Measurements from ENCODE around the gene ABHD12B.

Gene ABHD12B

GRCh38 chr14:50865391-50866076 lies 6.3 kb upstream of the ABHD12B start:
- H3K9me3 ChIP-seq (ENCODE audit: control insufficient read depth, low read length) = no peaks in the 10 kb centered on the region
- H3K36me3 ChIP-seq (ENCODE audit: control insufficient read depth, insufficient read depth, low read length) = no peaks in the 10 kb centered on the region
- no peaks in the 10 kb centered on the region for H3K79me2 ChIP-seq
- H3K27ac ChIP-seq = no peak overlapping the region
- TF ChIP-seq, protein P1, sequence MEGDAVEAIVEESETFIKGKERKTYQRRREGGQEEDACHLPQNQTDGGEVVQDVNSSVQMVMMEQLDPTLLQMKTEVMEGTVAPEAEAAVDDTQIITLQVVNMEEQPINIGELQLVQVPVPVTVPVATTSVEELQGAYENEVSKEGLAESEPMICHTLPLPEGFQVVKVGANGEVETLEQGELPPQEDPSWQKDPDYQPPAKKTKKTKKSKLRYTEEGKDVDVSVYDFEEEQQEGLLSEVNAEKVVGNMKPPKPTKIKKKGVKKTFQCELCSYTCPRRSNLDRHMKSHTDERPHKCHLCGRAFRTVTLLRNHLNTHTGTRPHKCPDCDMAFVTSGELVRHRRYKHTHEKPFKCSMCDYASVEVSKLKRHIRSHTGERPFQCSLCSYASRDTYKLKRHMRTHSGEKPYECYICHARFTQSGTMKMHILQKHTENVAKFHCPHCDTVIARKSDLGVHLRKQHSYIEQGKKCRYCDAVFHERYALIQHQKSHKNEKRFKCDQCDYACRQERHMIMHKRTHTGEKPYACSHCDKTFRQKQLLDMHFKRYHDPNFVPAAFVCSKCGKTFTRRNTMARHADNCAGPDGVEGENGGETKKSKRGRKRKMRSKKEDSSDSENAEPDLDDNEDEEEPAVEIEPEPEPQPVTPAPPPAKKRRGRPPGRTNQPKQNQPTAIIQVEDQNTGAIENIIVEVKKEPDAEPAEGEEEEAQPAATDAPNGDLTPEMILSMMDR (IDR thresholded peaks at IDR 0.05) = no peak
- H3K4me2 ChIP-seq (ENCODE audit: low read length) = no peak overlapping the region
- no peaks in the 10 kb centered on the region for H3K4me1 ChIP-seq
- peak overlapping the region; percentile 47 for H2AFZ ChIP-seq
- H3K27me3 ChIP-seq (ENCODE audit: control insufficient read depth, insufficient read depth, low read length) = no peaks in the 10 kb centered on the region
- no peak overlapping the region for H3K4me3 ChIP-seq (ENCODE audit: low read depth, low read length)
- H3K9ac ChIP-seq = no peak overlapping the region

- H3K79me2 ChIP-seq = no peaks in the 10 kb centered on the region
- TF ChIP-seq, protein P1 (IDR thresholded peaks at IDR 0.05) = no peak
- no peaks in the 10 kb centered on the region for H3K27me3 ChIP-seq (ENCODE audit: control insufficient read depth, insufficient read depth, low read length)
- H3K4me1 ChIP-seq = peaks cover 5% of the 10 kb centered on the region
- H3K4me3 ChIP-seq (ENCODE audit: low read depth, low read length) = no peak overlapping the region
- no peaks in the 10 kb centered on the region for H3K9me3 ChIP-seq (ENCODE audit: control insufficient read depth, low read length)
- H3K27ac ChIP-seq = no peak overlapping the region
- H3K4me2 ChIP-seq (ENCODE audit: low read length) = no peak overlapping the region
- no peak overlapping the region for H3K9ac ChIP-seq
- no peak overlapping the region for H2AFZ ChIP-seq
- H3K36me3 ChIP-seq (ENCODE audit: control insufficient read depth, insufficient read depth, low read length) = no peaks in the 10 kb centered on the region
Measured at GRCh38 chr14:50871228-50871627, 625 bp upstream of the ABHD12B start.

GRCh38 chr14:50874757-50875156 lies 2.9 kb downstream of the ABHD12B start:
- no peaks in the 10 kb centered on the region for H3K36me3 ChIP-seq (ENCODE audit: control insufficient read depth, insufficient read depth, low read length)
- H3K9ac ChIP-seq = no peak overlapping the region
- no peaks in the 10 kb centered on the region for H3K9me3 ChIP-seq (ENCODE audit: control insufficient read depth, low read length)
- no peak overlapping the region for H3K4me2 ChIP-seq (ENCODE audit: low read length)
- H3K4me3 ChIP-seq (ENCODE audit: low read depth, low read length) = no peak overlapping the region
- peak overlapping the region; percentile 5 for H2AFZ ChIP-seq
- peaks cover 10% of the 10 kb centered on the region for H3K4me1 ChIP-seq
- no peaks in the 10 kb centered on the region for H3K27me3 ChIP-seq (ENCODE audit: control insufficient read depth, insufficient read depth, low read length)
- TF ChIP-seq, protein P1 (IDR thresholded peaks at IDR 0.05) = no peak
- H3K27ac ChIP-seq = no peak overlapping the region
- H3K79me2 ChIP-seq = no peaks in the 10 kb centered on the region

DNA sequence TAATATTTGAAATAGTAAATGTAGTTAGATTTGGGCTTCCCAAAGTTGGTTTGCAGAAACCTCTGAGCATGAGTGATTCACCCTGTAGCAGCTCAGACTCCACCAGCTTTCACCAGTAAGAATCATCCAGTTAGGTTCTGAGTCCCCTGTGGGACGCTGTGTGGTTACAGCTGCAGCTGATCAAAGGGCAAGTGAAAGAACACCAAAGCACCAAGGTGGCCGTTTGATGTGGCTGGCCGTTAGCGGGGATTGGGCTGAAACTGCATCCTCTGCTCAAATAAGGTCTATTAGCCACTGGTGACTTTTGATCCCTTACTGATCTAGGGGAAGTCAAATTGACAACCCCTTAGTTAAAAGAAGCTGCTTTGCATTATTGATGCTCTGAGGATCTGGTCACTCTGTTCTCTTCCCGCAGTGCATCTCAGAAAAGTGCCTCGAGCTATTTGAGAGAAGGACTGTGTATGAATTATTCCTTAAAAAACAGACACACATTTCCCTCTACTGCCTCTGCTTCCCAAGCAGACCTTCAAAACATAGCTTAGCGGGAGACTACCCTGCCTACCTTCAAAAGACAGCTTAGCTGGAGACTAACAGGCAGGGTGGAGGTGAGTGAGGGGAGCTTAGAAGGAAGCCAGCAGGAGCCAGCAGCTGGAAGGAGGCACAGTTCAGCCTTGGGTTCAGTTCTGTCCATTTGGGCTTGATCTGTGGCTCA lies 3.7 kb downstream of the ABHD12B start:
- Histone ChIP-seq H3K9ac (no peak overlapping the region), H3K4me2 (ENCODE audit: low read length) (no peak overlapping the region), H3K27ac (no peak overlapping the region), H3K4me1 (peaks cover 10% of the 10 kb centered on the region), H3K4me3 (ENCODE audit: low read depth, low read length) (no peak overlapping the region), H3K36me3 (ENCODE audit: control insufficient read depth, insufficient read depth, low read length) (no peaks in the 10 kb centered on the region), H3K9me3 (ENCODE audit: control insufficient read depth, low read length) (no peaks in the 10 kb centered on the region), H2AFZ (no peak overlapping the region), H3K79me2 (no peaks in the 10 kb centered on the region), H3K27me3 (ENCODE audit: control insufficient read depth, insufficient read depth, low read length) (no peaks in the 10 kb centered on the region)
- TF ChIP-seq, protein P1 (IDR thresholded peaks at IDR 0.05) = no peak
